WERI-Rb-1 (cell line): ENCODE data around the gene VPS13D.

Experiments
- DNase-seq: peaks from one replicate; pipeline ENCODE4 v3.0.0-alpha.2; 2020
- H3K27ac ChIP-seq: fragments of 250-450 bp; sonication (Bioruptor Pico); 2 replicates; pipeline ENCODE4 v1.5.1; 2020; ENCODE audit warnings: mild to moderate bottlenecking, moderate library complexity
- H3K27me3 ChIP-seq: fragments of 250-450 bp; sonication (Bioruptor Pico); 2 replicates; pipeline ENCODE4 v1.5.1; 2021; ENCODE audit warnings: mild to moderate bottlenecking, low read depth, moderate library complexity; ENCODE audit not compliant: insufficient read depth, severe bottlenecking
- H3K36me3 ChIP-seq: fragments of 250-450 bp; sonication (Bioruptor Pico); 2 replicates; pipeline ENCODE4 v1.5.1; 2020; ENCODE audit warnings: mild to moderate bottlenecking, moderate library complexity
- H3K4me3 ChIP-seq: 2 replicates; pipeline ENCODE4 v1.5.1; 2011; ENCODE audit warnings: low read depth, mild to moderate bottlenecking, control low read depth, low read length
- H3K9me3 ChIP-seq: fragments of 250-450 bp; sonication (Bioruptor Pico); 2 replicates; pipeline ENCODE4 v1.5.1; 2021; ENCODE audit warnings: mild to moderate bottlenecking, moderate library complexity; ENCODE audit not compliant: severe bottlenecking
- TF ChIP-seq, protein P1 (sequence below): IDR thresholded peaks from 2 replicates; pipeline ENCODE4 v1.5.1; 2011; ENCODE audit warnings: low read depth, mild to moderate bottlenecking, control low read depth, inconsistent platforms, low read length

Gene VPS13D

DNA sequence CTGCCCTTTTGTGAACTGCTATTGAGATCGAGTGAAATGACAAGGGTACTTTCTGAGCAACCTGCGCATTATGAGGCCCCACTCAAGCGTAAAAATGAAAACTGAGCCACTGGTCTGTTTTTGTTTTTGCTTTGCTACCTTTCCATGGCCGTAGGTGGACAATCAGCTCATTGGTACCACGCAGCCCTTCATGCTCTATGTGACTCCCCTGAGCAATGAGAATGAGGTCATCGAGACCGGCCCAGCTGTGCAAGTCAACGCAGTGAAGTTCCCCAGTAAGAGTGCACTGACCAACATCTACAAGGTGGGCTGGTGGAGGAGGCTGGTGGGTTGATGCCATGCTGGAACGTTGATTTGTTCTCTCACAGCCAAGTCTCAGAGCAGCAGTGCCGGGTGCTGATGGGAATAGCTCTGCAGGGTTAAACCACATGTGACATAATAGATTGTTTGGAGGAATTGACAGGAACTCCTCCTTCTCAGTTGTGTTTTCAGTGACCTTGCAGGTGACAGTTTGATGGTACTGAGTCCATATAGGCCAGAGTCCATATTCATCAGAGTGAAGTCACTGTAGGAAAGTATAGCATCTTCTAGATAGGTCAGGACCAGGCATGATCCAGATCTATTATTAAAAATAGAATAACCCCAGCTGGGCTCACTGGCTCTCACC is 170.3 kb downstream of the VPS13D start:
- no peak overlapping the region for H3K27ac ChIP-seq
- no peak for DNase-seq
- no peak overlapping the region for H3K4me3 ChIP-seq
- TF ChIP-seq, protein P1, sequence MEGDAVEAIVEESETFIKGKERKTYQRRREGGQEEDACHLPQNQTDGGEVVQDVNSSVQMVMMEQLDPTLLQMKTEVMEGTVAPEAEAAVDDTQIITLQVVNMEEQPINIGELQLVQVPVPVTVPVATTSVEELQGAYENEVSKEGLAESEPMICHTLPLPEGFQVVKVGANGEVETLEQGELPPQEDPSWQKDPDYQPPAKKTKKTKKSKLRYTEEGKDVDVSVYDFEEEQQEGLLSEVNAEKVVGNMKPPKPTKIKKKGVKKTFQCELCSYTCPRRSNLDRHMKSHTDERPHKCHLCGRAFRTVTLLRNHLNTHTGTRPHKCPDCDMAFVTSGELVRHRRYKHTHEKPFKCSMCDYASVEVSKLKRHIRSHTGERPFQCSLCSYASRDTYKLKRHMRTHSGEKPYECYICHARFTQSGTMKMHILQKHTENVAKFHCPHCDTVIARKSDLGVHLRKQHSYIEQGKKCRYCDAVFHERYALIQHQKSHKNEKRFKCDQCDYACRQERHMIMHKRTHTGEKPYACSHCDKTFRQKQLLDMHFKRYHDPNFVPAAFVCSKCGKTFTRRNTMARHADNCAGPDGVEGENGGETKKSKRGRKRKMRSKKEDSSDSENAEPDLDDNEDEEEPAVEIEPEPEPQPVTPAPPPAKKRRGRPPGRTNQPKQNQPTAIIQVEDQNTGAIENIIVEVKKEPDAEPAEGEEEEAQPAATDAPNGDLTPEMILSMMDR = no peak
- H3K27me3 ChIP-seq = no peaks in the 10 kb centered on the region
- no peaks in the 10 kb centered on the region; the same call in 1 of the 2 replicates for H3K36me3 ChIP-seq
- no peaks in the 10 kb centered on the region for H3K9me3 ChIP-seq

GRCh38 chr1:12402159-12402673 is 172.4 kb downstream of the VPS13D start:
- Histone ChIP-seq H3K27me3 (no peaks in the 10 kb centered on the region), H3K4me3 (no peak overlapping the region), H3K36me3 (no peaks in the 10 kb centered on the region; the same call in 1 of the 2 replicates), H3K27ac (no peak overlapping the region), H3K9me3 (no peaks in the 10 kb centered on the region)
- TF ChIP-seq, protein P1 = no peak
- DNase-seq = no peak

GRCh38 chr1:12402842-12403241 is 173.0 kb downstream of the VPS13D start:
- Histone ChIP-seq H3K27me3 (no peaks in the 10 kb centered on the region), H3K27ac (no peak overlapping the region), H3K4me3 (no peak overlapping the region), H3K9me3 (no peaks in the 10 kb centered on the region), H3K36me3 (no peaks in the 10 kb centered on the region; the same call in 1 of the 2 replicates)
- DNase-seq = no peak
- TF ChIP-seq, protein P1 = no peak

DNA sequence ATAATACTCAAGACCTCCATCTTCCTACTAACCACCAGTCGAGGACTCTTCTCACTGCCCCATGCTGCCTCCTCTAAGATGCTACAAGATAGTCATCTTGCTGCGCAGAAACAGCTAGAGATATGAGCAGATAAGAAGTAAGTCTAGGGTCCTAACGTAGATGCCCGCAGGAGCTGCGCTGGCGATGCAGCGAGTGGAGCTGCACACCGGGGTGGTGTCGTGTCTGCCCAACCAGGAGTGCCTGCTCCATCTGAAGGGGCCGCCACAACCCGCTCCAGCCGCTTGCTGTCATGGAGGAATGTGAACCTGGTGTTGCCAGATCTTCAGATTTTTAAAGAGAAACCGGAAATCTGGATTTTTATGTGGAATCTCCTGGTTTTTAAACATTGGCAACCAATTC is 175.1 kb downstream of the VPS13D start:
- Histone ChIP-seq H3K27ac (no peak overlapping the region), H3K36me3 (peaks cover 3% of the 10 kb centered on the region; the same call in 1 of the 2 replicates), H3K27me3 (no peaks in the 10 kb centered on the region), H3K9me3 (no peaks in the 10 kb centered on the region), H3K4me3 (no peak overlapping the region)
- no peak for DNase-seq
- TF ChIP-seq, protein P1 = no peak

DNA sequence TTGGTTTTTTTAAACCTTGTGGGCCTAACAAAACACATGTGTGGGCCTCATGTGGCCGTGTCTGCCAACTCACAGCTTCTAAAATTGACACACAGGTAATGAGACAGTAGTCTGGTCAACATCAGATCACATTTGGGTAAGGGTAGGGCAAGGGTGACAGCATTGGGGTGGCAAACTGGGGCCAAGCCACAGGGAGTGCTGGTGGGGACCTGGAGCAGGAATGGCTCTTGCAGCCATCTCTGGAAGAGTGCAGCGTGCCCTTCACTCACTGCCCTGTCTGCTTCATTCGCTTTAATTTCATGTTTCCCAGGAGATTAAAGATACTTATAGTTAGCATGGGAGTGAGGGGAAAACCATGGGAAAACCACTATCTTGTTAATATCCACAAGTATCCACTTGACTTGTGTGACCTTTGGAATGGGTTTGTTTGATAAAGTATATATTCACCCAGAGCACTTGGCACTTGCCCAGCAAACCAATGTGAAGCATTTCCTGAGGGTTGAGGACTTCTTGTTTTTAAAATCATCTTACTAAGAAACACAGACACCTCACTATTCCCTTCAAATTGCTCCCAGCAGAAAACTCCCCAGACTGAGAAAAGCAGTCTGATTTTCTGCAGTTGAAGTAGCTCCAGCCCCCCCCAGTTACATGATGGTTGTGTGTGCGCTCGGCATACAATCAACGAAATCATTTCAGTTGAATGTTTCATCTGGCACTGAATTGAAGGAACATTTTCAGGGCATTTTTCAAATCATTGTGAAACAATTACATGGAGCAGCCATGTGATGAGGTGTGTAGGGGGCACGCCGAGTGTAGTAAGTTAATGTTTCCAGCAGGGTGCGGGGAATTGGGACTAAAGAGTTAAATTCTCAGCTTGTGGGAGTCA is 175.7 kb downstream of the VPS13D start:
- no peak for DNase-seq
- Histone ChIP-seq H3K27ac (no peak overlapping the region), H3K9me3 (no peaks in the 10 kb centered on the region), H3K27me3 (no peaks in the 10 kb centered on the region), H3K4me3 (no peak overlapping the region), H3K36me3 (peaks cover 7% of the 10 kb centered on the region; the same call in 1 of the 2 replicates)
- TF ChIP-seq, protein P1 = no peak
